H9 (cell line): ENCODE measurements around the gene DCTPP1. TPM values are rescaled to one million over a fixed set of nuclear protein-coding genes. Genes with fewer than 3 reads are reported as not detected.

Experiments
- DNase-seq: peaks from one replicate; pipeline ENCODE4 v3.0.0-alpha.2; 2017
- H2AFZ ChIP-seq: one replicate; pipeline ENCODE4 v1.6.1; 2013; ENCODE audit warnings: mild to moderate bottlenecking, low read length, control low read depth, moderate library complexity
- H2AK5ac ChIP-seq: 2 replicates; pipeline ENCODE4 v1.6.1; 2013; ENCODE audit warnings: low read length, control low read depth, mixed read lengths; ENCODE audit not compliant: insufficient read length
- H2BK120ac ChIP-seq: one replicate; pipeline ENCODE4 v1.6.1; 2013; ENCODE audit warnings: low read depth, mild to moderate bottlenecking, low read length, control low read depth, inconsistent platforms; ENCODE audit not compliant: poor library complexity, severe bottlenecking
- H2BK12ac ChIP-seq: 2 replicates; pipeline ENCODE4 v1.6.1; 2013; ENCODE audit warnings: low read length, control low read depth, mixed read lengths, low read depth; ENCODE audit not compliant: insufficient read length
- H2BK15ac ChIP-seq: 2 replicates; pipeline ENCODE4 v1.6.1; 2013; ENCODE audit warnings: low read depth, low read length, control low read depth
- H2BK20ac ChIP-seq: one replicate; pipeline ENCODE4 v1.6.1; 2013; ENCODE audit warnings: low read depth, mild to moderate bottlenecking, low read length, control low read depth, inconsistent platforms; ENCODE audit not compliant: poor library complexity, severe bottlenecking
- H2BK5ac ChIP-seq: 2 replicates; pipeline ENCODE4 v1.6.1; 2013; ENCODE audit warnings: low read length, control low read depth, mixed read lengths; ENCODE audit not compliant: insufficient read length
- H3K14ac ChIP-seq: 2 replicates; pipeline ENCODE4 v1.6.1; 2013; ENCODE audit warnings: low read length, control low read depth; ENCODE audit not compliant: insufficient read depth
- H3K18ac ChIP-seq: 2 replicates; pipeline ENCODE4 v1.6.1; 2013; ENCODE audit warnings: low read depth, mild to moderate bottlenecking, mixed read lengths, low read length, control low read depth; ENCODE audit not compliant: insufficient read length
- H3K23ac ChIP-seq: 2 replicates; pipeline ENCODE4 v1.6.1; 2013; ENCODE audit warnings: low read length, control low read depth, mixed read lengths, low read depth; ENCODE audit not compliant: insufficient read length
- H3K23me2 ChIP-seq: 2 replicates; pipeline ENCODE4 v1.6.1; 2013; ENCODE audit warnings: low read depth, mild to moderate bottlenecking, mixed read lengths, low read length, control low read depth; ENCODE audit not compliant: insufficient read length, poor library complexity, severe bottlenecking
- H3K27ac ChIP-seq: 2 replicates; pipeline ENCODE4 v1.5.1; 2013; ENCODE audit warnings: low read length, control low read depth, mixed read lengths, low read depth; ENCODE audit not compliant: insufficient read length
- H3K27me3 ChIP-seq: 2 replicates; pipeline ENCODE4 v1.6.1; 2013; ENCODE audit warnings: low read length, control low read depth, inconsistent platforms; ENCODE audit not compliant: insufficient read depth
- H3K4ac ChIP-seq: 2 replicates; pipeline ENCODE4 v1.6.1; 2013; ENCODE audit warnings: low read depth, mild to moderate bottlenecking, control low read depth, inconsistent platforms, low read length, moderate library complexity
- H3K4me1 ChIP-seq: 2 replicates; pipeline ENCODE4 v1.6.1; 2013; ENCODE audit warnings: low read length, control low read depth, inconsistent platforms; ENCODE audit not compliant: insufficient read depth
- H3K4me2 ChIP-seq: 2 replicates; pipeline ENCODE4 v1.6.1; 2013; ENCODE audit warnings: low read length, control low read depth, mixed read lengths; ENCODE audit not compliant: insufficient read length, insufficient read depth
- H3K56ac ChIP-seq: 2 replicates; pipeline ENCODE4 v1.6.1; 2013; ENCODE audit warnings: low read depth, mild to moderate bottlenecking, mixed read lengths, low read length, control low read depth; ENCODE audit not compliant: insufficient read length
- H3K79me1 ChIP-seq: 2 replicates; pipeline ENCODE4 v1.6.1; 2013; ENCODE audit warnings: low read depth, mild to moderate bottlenecking, moderate library complexity, low read length, control low read depth, inconsistent platforms; ENCODE audit not compliant: insufficient read depth, poor library complexity, severe bottlenecking
- H3K79me2 ChIP-seq: 2 replicates; pipeline ENCODE4 v1.6.1; 2013; ENCODE audit warnings: low read length, control low read depth, inconsistent platforms; ENCODE audit not compliant: insufficient read depth
- H3K9ac ChIP-seq: 2 replicates; pipeline ENCODE4 v1.6.1; 2013; ENCODE audit warnings: low read length, control low read depth, mixed read lengths; ENCODE audit not compliant: insufficient read length; ENCODE audit errors: extremely low read depth
- H3K9me3 ChIP-seq: one replicate; pipeline ENCODE4 v1.6.1; 2013; ENCODE audit warnings: low read depth, low read length, inconsistent platforms; ENCODE audit not compliant: control insufficient read depth
- H3T11ph ChIP-seq: one replicate; pipeline ENCODE4 v1.6.1; 2013; ENCODE audit warnings: mild to moderate bottlenecking, low read length, control low read depth, inconsistent platforms
- H4K20me1 ChIP-seq: one replicate; pipeline ENCODE4 v1.6.1; 2013; ENCODE audit not compliant: control insufficient read depth, insufficient read length, insufficient read depth
- H4K5ac ChIP-seq: 2 replicates; pipeline ENCODE4 v1.6.1; 2013; ENCODE audit warnings: low read depth, mild to moderate bottlenecking, mixed read lengths, low read length, control low read depth; ENCODE audit not compliant: insufficient read length
- H4K8ac ChIP-seq: replicated peaks from 2 replicates; pipeline ENCODE4 v1.6.1; 2013; ENCODE audit warnings: low read length, control low read depth, mixed read lengths, low read depth; ENCODE audit not compliant: insufficient read length
- H4K91ac ChIP-seq: 2 replicates; pipeline ENCODE4 v1.6.1; 2013; ENCODE audit warnings: low read depth, mild to moderate bottlenecking, moderate library complexity, mixed read lengths, low read length, control low read depth; ENCODE audit not compliant: insufficient read length
- H3K27ac Mint-ChIP-seq, 3 experiments: 2 replicates in 2 of 3; 3 replicates in 1 of 3; pipeline ENCODE4 v1.8.0; 2020 to 2021; ENCODE audit warnings: mixed read lengths in 3 of 3, mild to moderate bottlenecking in 1 of 3, moderate library complexity in 1 of 3
- H3K27me3 Mint-ChIP-seq: 2 replicates; pipeline ENCODE4 v1.8.0; 2021; ENCODE audit warnings: low read depth, mild to moderate bottlenecking, moderate library complexity, mixed read lengths
- H3K36me3 Mint-ChIP-seq, 3 experiments: 2 replicates in 2 of 3; 3 replicates in 1 of 3; pipeline ENCODE4 v1.8.0; 2020 to 2021; ENCODE audit warnings: low read depth in 3 of 3, mixed read lengths in 3 of 3; ENCODE audit not compliant: insufficient read depth in 1 of 3
- H3K4me1 Mint-ChIP-seq, 2 experiments: 2 replicates each; pipeline ENCODE4 v1.8.0; 2020; ENCODE audit warnings: mixed read lengths in 2 of 2
- H3K4me3 Mint-ChIP-seq, 2 experiments: 2 replicates in 1 of 2; 3 replicates in 1 of 2; pipeline ENCODE4 v1.8.0; 2020 to 2021; ENCODE audit warnings: mild to moderate bottlenecking in 2 of 2, mixed read lengths in 2 of 2, moderate library complexity in 1 of 2
- H3K9me3 Mint-ChIP-seq, 2 experiments: 2 replicates in 1 of 2; 3 replicates in 1 of 2; pipeline ENCODE4 v1.8.0; 2020; ENCODE audit warnings: mild to moderate bottlenecking in 2 of 2, mixed read lengths in 2 of 2, moderate library complexity in 1 of 2
- WGBS: extraction: QIAGEN DNeasy Blood & Tissue Kit; methylation state at CpG from one replicate; pipeline ENCODE4 v1.1.7; 2013; ENCODE audit warnings: missing lambda C conversion rate, low lambda C conversion rate, mixed read lengths; ENCODE audit not compliant: insufficient read length; ENCODE audit errors: extremely low coverage; 5-methylcytosine and 5-hydroxymethylcytosine counted together
- total RNA-seq: library from RNA; stranded (reverse); gene quantifications from 2 replicates; pipeline ENCODE4 v1.2.1, GENCODE V29; 2021
- TF ChIP-seq, protein P1 (sequence below): fragments of 200-600 bp; sonication (generic); conservative IDR thresholded peaks from 3 replicates; pipeline ENCODE4 v1.8.0; 2021; ENCODE audit warnings: antibody characterized with exemption, mild to moderate bottlenecking

The DCTPP1 gene
- total RNA-seq, 1 experiment from 2014 or later = 78.3 TPM

DNA sequence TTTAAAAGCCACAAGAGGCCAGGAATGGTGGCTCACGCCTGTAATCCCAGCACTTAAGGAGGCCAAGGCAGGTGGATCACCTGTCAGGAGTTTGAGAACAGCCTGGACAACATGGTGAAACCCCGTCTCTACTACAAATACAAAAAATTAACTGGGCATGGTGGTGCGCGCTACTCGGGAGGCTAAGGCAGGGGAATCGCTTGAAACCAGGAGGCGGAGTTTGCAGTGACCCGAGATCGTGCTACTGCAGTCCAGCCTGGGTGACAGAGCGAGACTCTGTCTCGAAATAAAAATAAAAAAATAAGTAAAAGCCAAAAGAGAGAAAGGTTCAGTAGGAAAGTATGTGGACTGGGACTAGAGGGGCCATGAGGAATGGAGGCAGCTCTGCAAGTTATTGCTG, 29.6 kb upstream of the DCTPP1 start:
- Mint-ChIP-seq H3K27me3 (peaks cover 4% of the 10 kb centered on the region), H3K4me3 (no peak overlapping the region), H3K9me3 (peaks cover 0 to 2% of the 10 kb centered on the region in 2 experiments; a peak in 1 of 5 replicates), H3K27ac (no peak overlapping the region), H3K36me3 (no peaks in the 10 kb centered on the region), H3K4me1 (0 out of 4 replicates have a peak, but pooled peaks cover 0 to under 1% of the 10 kb centered on the region in 2 experiments)
- no peak overlapping the region for H2BK12ac ChIP-seq
- H3K4ac ChIP-seq = no peak overlapping the region
- H3T11ph ChIP-seq = no peak overlapping the region
- no peaks in the 10 kb centered on the region for H4K20me1 ChIP-seq
- TF ChIP-seq, protein P1, sequence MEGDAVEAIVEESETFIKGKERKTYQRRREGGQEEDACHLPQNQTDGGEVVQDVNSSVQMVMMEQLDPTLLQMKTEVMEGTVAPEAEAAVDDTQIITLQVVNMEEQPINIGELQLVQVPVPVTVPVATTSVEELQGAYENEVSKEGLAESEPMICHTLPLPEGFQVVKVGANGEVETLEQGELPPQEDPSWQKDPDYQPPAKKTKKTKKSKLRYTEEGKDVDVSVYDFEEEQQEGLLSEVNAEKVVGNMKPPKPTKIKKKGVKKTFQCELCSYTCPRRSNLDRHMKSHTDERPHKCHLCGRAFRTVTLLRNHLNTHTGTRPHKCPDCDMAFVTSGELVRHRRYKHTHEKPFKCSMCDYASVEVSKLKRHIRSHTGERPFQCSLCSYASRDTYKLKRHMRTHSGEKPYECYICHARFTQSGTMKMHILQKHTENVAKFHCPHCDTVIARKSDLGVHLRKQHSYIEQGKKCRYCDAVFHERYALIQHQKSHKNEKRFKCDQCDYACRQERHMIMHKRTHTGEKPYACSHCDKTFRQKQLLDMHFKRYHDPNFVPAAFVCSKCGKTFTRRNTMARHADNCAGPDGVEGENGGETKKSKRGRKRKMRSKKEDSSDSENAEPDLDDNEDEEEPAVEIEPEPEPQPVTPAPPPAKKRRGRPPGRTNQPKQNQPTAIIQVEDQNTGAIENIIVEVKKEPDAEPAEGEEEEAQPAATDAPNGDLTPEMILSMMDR = no peak
- no peak overlapping the region for H3K4me2 ChIP-seq
- H3K56ac ChIP-seq = no peak overlapping the region
- H2BK15ac ChIP-seq = no peak overlapping the region
- no peaks in the 10 kb centered on the region for H3K4me1 ChIP-seq
- H3K9ac ChIP-seq = no peak overlapping the region
- no peak overlapping the region for H3K14ac ChIP-seq
- no peaks in the 10 kb centered on the region for H3K9me3 ChIP-seq
- no peak overlapping the region for H2BK120ac ChIP-seq
- no peak for DNase-seq
- H2BK5ac ChIP-seq = no peak overlapping the region
- peaks cover 2% of the 10 kb centered on the region for H3K23me2 ChIP-seq
- H4K91ac ChIP-seq = no peak overlapping the region
- H4K8ac ChIP-seq = no peak overlapping the region
- no peak overlapping the region for H3K18ac ChIP-seq
- no peak overlapping the region for H2AFZ ChIP-seq
- WGBS = no CpG with 5 or more reads among the region's 11 CpGs
- no peak overlapping the region for H4K5ac ChIP-seq
- H3K27ac ChIP-seq = no peak overlapping the region
- no peaks in the 10 kb centered on the region for H3K79me2 ChIP-seq
- H3K23ac ChIP-seq = no peak overlapping the region
- H3K79me1 ChIP-seq = no peaks in the 10 kb centered on the region
- no peak overlapping the region for H2BK20ac ChIP-seq
- H2AK5ac ChIP-seq = no peak overlapping the region
- no peaks in the 10 kb centered on the region for H3K27me3 ChIP-seq
